Sigmoid colon (tissue), 7 donors: ENCODE measurements around the gene SP140L. TPM values are rescaled to one million over a fixed set of nuclear protein-coding genes. Genes with fewer than 3 reads are reported as not detected.

Experiments used
- DNase-seq: peaks from one replicate; pipeline ENCODE4 v3.0.0-alpha.2; 2019
- H3K27ac ChIP-seq, 4 donors: fragments of 200-600 bp; sonication (generic); one replicate each; pipeline ENCODE4 v1.5.1; 2016 to 2019; ENCODE audit warnings: mild to moderate bottlenecking in 1 of 4
- H3K27me3 ChIP-seq, 3 donors: fragments of 200-600 bp; sonication (generic); one replicate each; pipeline ENCODE4 v1.5.1; 2019; ENCODE audit warnings: mild to moderate bottlenecking in 1 of 3
- H3K36me3 ChIP-seq, 4 donors: fragments of 200-600 bp; sonication (generic); one replicate each; pipeline ENCODE4 v1.5.1; 2016 to 2019
- H3K4me1 ChIP-seq, 4 donors: fragments of 200-600 bp; sonication (generic); one replicate each; pipeline ENCODE4 v1.5.1; 2017 to 2019
- H3K4me3 ChIP-seq, 4 donors: fragments of 200-600 bp; sonication (generic); one replicate each; pipeline ENCODE4 v1.5.1; 2017 to 2019; ENCODE audit warnings: mild to moderate bottlenecking in 2 of 4, moderate library complexity in 1 of 4
- H3K9me3 ChIP-seq, 4 donors: fragments of 200-600 bp in 3 of 4; sonication (generic) in 3 of 4; one replicate each; pipeline versions ENCODE4 v1.5.1 to v1.6.1; 2013 to 2019
- CTCF ChIP-seq, 4 experiments: fragments of 450-650 bp in 3 of 4; fragments of 200-600 bp in 1 of 4; IDR thresholded peaks; one replicate each; pipeline ENCODE4 v1.5.1; 2016 to 2019; ENCODE audit warnings: antibody characterized with exemption in 4 of 4, mild to moderate bottlenecking in 3 of 4, moderate library complexity in 2 of 4
- EP300 ChIP-seq, 4 donors: sonication (generic); formaldehyde crosslinking; IDR thresholded peaks; one replicate each; pipeline ENCODE4 v1.6.1; 2017; ENCODE audit warnings: antibody characterized with exemption in 4 of 4
- POLR2A ChIP-seq, 2 donors: fragments of 450-650 bp; IDR thresholded peaks; one replicate each; pipeline ENCODE4 v1.6.1; 2016; ENCODE audit warnings: antibody characterized with exemption in 2 of 2, mild to moderate bottlenecking in 2 of 2, moderate library complexity in 2 of 2
- POLR2AphosphoS5 ChIP-seq, 4 donors: sonication (generic); formaldehyde crosslinking; IDR thresholded peaks; one replicate each; pipeline ENCODE4 v1.6.1; 2017; ENCODE audit warnings: antibody characterized with exemption in 4 of 4
- WGBS, 2 donors: extraction: QIAGEN DNeasy Blood & Tissue Kit; methylation state at CpG; one replicate each; pipeline ENCODE4 v1.1.7; 2013; 5-methylcytosine and 5-hydroxymethylcytosine counted together
- intact Hi-C: fragments of 100-400 bp; cut with DNase I; formaldehyde crosslinking; loops from one replicate; pipeline ENCODE4 v1.15.1; 2023
- polyA plus RNA-seq, 3 donors: library from polyadenylated mRNA; stranded (reverse); fragments of 200-250 nt; gene quantifications; one replicate each; pipeline ENCODE4 v1.2.3, GENCODE V29; 2013
- total RNA-seq, 4 donors: library from RNA; depleted of rRNA; stranded (reverse); fragments of >200 nt; gene quantifications; one replicate each; pipeline ENCODE4 v1.1.0, GENCODE V29; 2016
- donor health status: healthy with polysubstance abuse.
- donor health status: Bipolar disorder and iron deficiency.
- donor health status: healthy.

The SP140L gene
- total and polyA plus RNA-seq, 7 donors, result 4.3 to 28.2 (median 8.2) TPM

GRCh38 chr2:230346921-230347533, 20.0 kb downstream of the SP140L start:
- 89 to 93% methylated on average over 1 of the region's 1 CpG for WGBS, 2 donors

GRCh38 chr2:230347659-230348305, 20.8 kb downstream of the SP140L start:
- Histone ChIP-seq H3K27me3 (no peaks in the 10 kb centered on the region), H3K4me1 (no peaks in the 10 kb centered on the region), H3K4me3 (no peak overlapping the region), H3K36me3 (peaks cover 0 to 3% (median 0%) of the 10 kb centered on the region in 4 donors), H3K9me3 (no peaks in the 10 kb centered on the region), H3K27ac (no peak overlapping the region)
- DNase-seq, result no peak
- 81 to 88% methylated on average over 6 of the region's 6 CpGs for WGBS, 2 donors
- intact Hi-C loops, result no loop called here
- no peak for TF ChIP-seq EP300 (IDR thresholded peaks at IDR 0.05)
- no peak for TF ChIP-seq POLR2A (IDR thresholded peaks at IDR 0.05)
- TF ChIP-seq CTCF (IDR thresholded peaks at IDR 0.05), result no peak
- TF ChIP-seq POLR2AphosphoS5 (IDR thresholded peaks at IDR 0.05), result no peak

More at GRCh38 chr2:230346921-230347533, 20.0 kb downstream of the SP140L start:
- DNase-seq, result no peak
- TF ChIP-seq EP300 (IDR thresholded peaks at IDR 0.05) (no peak), CTCF (IDR thresholded peaks at IDR 0.05) (no peak), POLR2A (IDR thresholded peaks at IDR 0.05) (no peak)
- intact Hi-C loops, result no loop called here
- Histone ChIP-seq H3K27ac (no peak overlapping the region), H3K36me3 (peaks cover 0 to 3% (median 0%) of the 10 kb centered on the region in 4 donors), H3K4me1 (no peaks in the 10 kb centered on the region), H3K4me3 (no peak overlapping the region), H3K27me3 (no peaks in the 10 kb centered on the region), H3K9me3 (no peaks in the 10 kb centered on the region)

- H3K27me3 ChIP-seq, result no peaks in the 10 kb centered on the region
- intact Hi-C loops, result no loop called here
- H3K4me1 ChIP-seq, result no peaks in the 10 kb centered on the region
- DNase-seq, result no peak
- H3K36me3 ChIP-seq, result no peaks in the 10 kb centered on the region
- no peak overlapping the region for H3K27ac ChIP-seq
- H3K9me3 ChIP-seq, result no peaks in the 10 kb centered on the region
- no peak overlapping the region for H3K4me3 ChIP-seq
- TF ChIP-seq POLR2AphosphoS5 (IDR thresholded peaks at IDR 0.05) (no peak), POLR2A (IDR thresholded peaks at IDR 0.05) (no peak), CTCF (IDR thresholded peaks at IDR 0.05) (no peak), EP300 (IDR thresholded peaks at IDR 0.05) (no peak)
These were observed 21.8 kb downstream of the SP140L start for GRCh38 chr2:230348787-230349186.

GRCh38 chr2:230356084-230356483, 29.1 kb downstream of the SP140L start:
- WGBS, 2 donors, result 95 to 96% methylated on average over 2 of the region's 2 CpGs
- Histone ChIP-seq H3K36me3 (peaks cover 0 to 27% (median 2%) of the 10 kb centered on the region in 4 donors), H3K4me3 (no peak overlapping the region), H3K27ac (no peak overlapping the region), H3K4me1 (no peaks in the 10 kb centered on the region), H3K27me3 (no peaks in the 10 kb centered on the region), H3K9me3 (peaks cover 0 to 2% (median 0%) of the 10 kb centered on the region in 4 donors)
- DNase-seq, result no peak
- intact Hi-C loops, result no loop called here
- no peak for TF ChIP-seq POLR2AphosphoS5 (IDR thresholded peaks at IDR 0.05)

- TF ChIP-seq EP300 (IDR thresholded peaks at IDR 0.05), result no peak
- TF ChIP-seq POLR2AphosphoS5 (IDR thresholded peaks at IDR 0.05), result no peak
- no peak for TF ChIP-seq POLR2A (IDR thresholded peaks at IDR 0.05)
- no peak for TF ChIP-seq CTCF (IDR thresholded peaks at IDR 0.05)
- 98 to 100% methylated on average over 1 of the region's 1 CpG for WGBS, 2 donors
- intact Hi-C loops, result no loop called here
These were observed 31.3 kb downstream of the SP140L start for GRCh38 chr2:230358305-230358704.

More at GRCh38 chr2:230358305-230358704, 31.3 kb downstream of the SP140L start:
- Histone ChIP-seq H3K4me1 (no peaks in the 10 kb centered on the region), H3K4me3 (no peak overlapping the region), H3K27me3 (no peaks in the 10 kb centered on the region), H3K27ac (no peak overlapping the region), H3K36me3 (peaks cover 0 to 34% (median 2%) of the 10 kb centered on the region in 4 donors), H3K9me3 (peaks cover 0 to 2% (median 0%) of the 10 kb centered on the region in 4 donors)
- DNase-seq, result no peak
